Nephron (organoid): ENCODE measurements around the gene NECTIN1.

Experiments
- H3K27ac Mint-ChIP-seq, 3 experiments: 2 replicates each; pipeline ENCODE4 v1.8.0; 2020; ENCODE audit warnings: mixed read lengths in 3 of 3, mild to moderate bottlenecking in 2 of 3, moderate library complexity in 1 of 3
- H3K27me3 Mint-ChIP-seq: 2 replicates; pipeline ENCODE4 v1.8.0; 2021; ENCODE audit warnings: low read depth, mild to moderate bottlenecking, moderate library complexity, mixed read lengths
- H3K36me3 Mint-ChIP-seq: 2 replicates; pipeline ENCODE4 v1.8.0; 2020; ENCODE audit warnings: low read depth, mixed read lengths
- H3K4me1 Mint-ChIP-seq: 2 replicates; pipeline ENCODE4 v1.8.0; 2020; ENCODE audit warnings: mixed read lengths
- H3K4me3 Mint-ChIP-seq, 3 experiments: 2 replicates each; pipeline ENCODE4 v1.8.0; 2020; ENCODE audit warnings: mild to moderate bottlenecking in 3 of 3, mixed read lengths in 3 of 3, moderate library complexity in 2 of 3
- H3K9me3 Mint-ChIP-seq: 2 replicates; pipeline ENCODE4 v1.8.0; 2020; ENCODE audit warnings: mixed read lengths
- CTCF ChIP-seq, 3 experiments: fragments of 200-600 bp; sonication (generic); IDR thresholded peaks; one replicate each; pipeline ENCODE4 v1.5.0; 2021; ENCODE audit warnings: antibody characterized with exemption in 3 of 3; ENCODE audit not compliant: unreplicated experiment in 3 of 3

Gene NECTIN1

GRCh38 chr11:119591836-119592310 lies 137.1 kb downstream of the NECTIN1 start:
- no peak for TF ChIP-seq CTCF (IDR thresholded peaks at IDR 0.05; ENCODE audit: unreplicated experiment in 3 of 3)
- Mint-ChIP-seq H3K9me3 (peaks cover 2% of the 10 kb centered on the region), H3K27me3 (peaks cover 4% of the 10 kb centered on the region), H3K27ac (no peak overlapping the region), H3K4me3 (no peak overlapping the region), H3K4me1 (peaks cover 33% of the 10 kb centered on the region), H3K36me3 (no peaks in the 10 kb centered on the region)

- peaks cover 2% of the 10 kb centered on the region for H3K9me3 Mint-ChIP-seq
- no peak overlapping the region for H3K4me3 Mint-ChIP-seq
- peaks cover 14% of the 10 kb centered on the region for H3K27me3 Mint-ChIP-seq
- peaks cover 30% of the 10 kb centered on the region for H3K4me1 Mint-ChIP-seq
- H3K27ac Mint-ChIP-seq = no peak overlapping the region
- no peaks in the 10 kb centered on the region for H3K36me3 Mint-ChIP-seq
- TF ChIP-seq CTCF (IDR thresholded peaks at IDR 0.05; ENCODE audit: unreplicated experiment in 3 of 3) = no peak
These were observed 138.2 kb downstream of the NECTIN1 start for GRCh38 chr11:119590651-119591351.

- Mint-ChIP-seq H3K27me3 (peaks cover 29% of the 10 kb centered on the region), H3K27ac (no peak overlapping the region), H3K4me1 (peaks cover 19% of the 10 kb centered on the region), H3K9me3 (peaks cover 2% of the 10 kb centered on the region), H3K4me3 (no peak overlapping the region), H3K36me3 (no peaks in the 10 kb centered on the region)
- no peak for TF ChIP-seq CTCF (IDR thresholded peaks at IDR 0.05; ENCODE audit: unreplicated experiment in 3 of 3)
These were observed 140.0 kb downstream of the NECTIN1 start for GRCh38 chr11:119589001-119589400.
